Thoracic aorta (tissue), 2 donors: Measurements from ENCODE around the gene MAP3K4. TPM values are rescaled to one million over a fixed set of nuclear protein-coding genes. Genes with fewer than 3 reads are reported as not detected.

ENCODE experiments used
- ATAC-seq: fragments of 150-250 bp; one replicate; pipeline ENCODE4 v1.8.0; 2017; ENCODE audit warnings: low read depth; ENCODE audit not compliant: insufficient number of reproducible peaks, low FRiP score
- DNase-seq: peaks from one replicate; pipeline ENCODE4 v3.0.0-alpha.2; 2020; ENCODE audit warnings: low spot score
- H3K27ac ChIP-seq, 2 donors: fragments of 200-600 bp; sonication (generic); 1 replicate in 1 of 2; 2 replicates in 1 of 2; pipeline ENCODE4 v1.5.1; 2016; ENCODE audit warnings: mild to moderate bottlenecking in 2 of 2, moderate library complexity in 2 of 2
- H3K27me3 ChIP-seq: fragments of 200-600 bp; sonication (generic); replicated peaks from 2 replicates; pipeline ENCODE4 v1.6.0; 2016; ENCODE audit warnings: mild to moderate bottlenecking; ENCODE audit not compliant: insufficient read depth
- H3K36me3 ChIP-seq: fragments of 200-600 bp; sonication (generic); one replicate; pipeline ENCODE4 v1.5.1; 2016
- H3K4me1 ChIP-seq, 2 donors: fragments of 200-600 bp; sonication (generic); 1 replicate in 1 of 2; 2 replicates in 1 of 2; pipeline versions ENCODE4 v1.5.1 to v1.6.0; 2016; ENCODE audit warnings: low read depth in 2 of 2, mild to moderate bottlenecking in 1 of 2; ENCODE audit not compliant: control insufficient read depth in 1 of 2
- H3K4me3 ChIP-seq: fragments of 200-600 bp; sonication (generic); 2 replicates; pipeline ENCODE4 v1.5.1; 2016; ENCODE audit warnings: mild to moderate bottlenecking
- H3K9me3 ChIP-seq: fragments of 200-600 bp; sonication (generic); 2 replicates; pipeline ENCODE4 v1.5.1; 2016
- total RNA-seq, 2 donors: library from RNA; depleted of rRNA; stranded (reverse); fragments of >200 nt; gene quantifications; one replicate each; pipeline versions ENCODE4 v1.1.0 to v1.2.3, GENCODE V29; 2016
- TF ChIP-seq, protein P1 (sequence below): fragments of 200-600 bp; sonication (generic); IDR thresholded peaks from one replicate; pipeline ENCODE4 v1.5.1; 2019; ENCODE audit warnings: antibody characterized with exemption

The MAP3K4 gene
- total RNA-seq, 2 donors from 2014 or later, result 22.6 to 25.3 TPM

DNA sequence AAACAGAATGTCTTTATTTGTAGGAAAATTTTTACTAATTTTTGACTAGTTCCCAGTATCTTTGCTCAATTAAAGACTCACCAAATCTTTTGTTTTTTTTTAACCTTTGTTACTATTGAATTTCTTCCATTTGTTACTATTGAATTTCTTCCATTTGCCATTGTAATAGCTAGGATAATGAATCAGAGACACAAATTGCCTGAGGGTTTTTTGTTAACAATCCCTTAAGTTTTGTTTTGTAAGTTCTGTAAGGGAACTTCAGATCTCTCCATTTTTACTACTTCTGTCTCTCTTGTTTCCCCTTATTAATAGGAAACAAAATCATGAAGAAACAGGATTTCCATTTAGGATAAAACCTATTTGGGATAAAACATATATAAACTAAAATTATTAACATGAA lies 104.3 kb downstream of the MAP3K4 start:
- Histone ChIP-seq H3K9me3 (no peaks in the 10 kb centered on the region), H3K27ac (no peak overlapping the region), H3K4me3 (no peak overlapping the region), H3K36me3 (peaks cover 19% of the 10 kb centered on the region), H3K4me1 (no peaks in the 10 kb centered on the region), H3K27me3 (no peaks in the 10 kb centered on the region)
- DNase-seq (no peak), ATAC-seq (no peak)
- TF ChIP-seq, protein P1, sequence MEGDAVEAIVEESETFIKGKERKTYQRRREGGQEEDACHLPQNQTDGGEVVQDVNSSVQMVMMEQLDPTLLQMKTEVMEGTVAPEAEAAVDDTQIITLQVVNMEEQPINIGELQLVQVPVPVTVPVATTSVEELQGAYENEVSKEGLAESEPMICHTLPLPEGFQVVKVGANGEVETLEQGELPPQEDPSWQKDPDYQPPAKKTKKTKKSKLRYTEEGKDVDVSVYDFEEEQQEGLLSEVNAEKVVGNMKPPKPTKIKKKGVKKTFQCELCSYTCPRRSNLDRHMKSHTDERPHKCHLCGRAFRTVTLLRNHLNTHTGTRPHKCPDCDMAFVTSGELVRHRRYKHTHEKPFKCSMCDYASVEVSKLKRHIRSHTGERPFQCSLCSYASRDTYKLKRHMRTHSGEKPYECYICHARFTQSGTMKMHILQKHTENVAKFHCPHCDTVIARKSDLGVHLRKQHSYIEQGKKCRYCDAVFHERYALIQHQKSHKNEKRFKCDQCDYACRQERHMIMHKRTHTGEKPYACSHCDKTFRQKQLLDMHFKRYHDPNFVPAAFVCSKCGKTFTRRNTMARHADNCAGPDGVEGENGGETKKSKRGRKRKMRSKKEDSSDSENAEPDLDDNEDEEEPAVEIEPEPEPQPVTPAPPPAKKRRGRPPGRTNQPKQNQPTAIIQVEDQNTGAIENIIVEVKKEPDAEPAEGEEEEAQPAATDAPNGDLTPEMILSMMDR, result no peak

DNA sequence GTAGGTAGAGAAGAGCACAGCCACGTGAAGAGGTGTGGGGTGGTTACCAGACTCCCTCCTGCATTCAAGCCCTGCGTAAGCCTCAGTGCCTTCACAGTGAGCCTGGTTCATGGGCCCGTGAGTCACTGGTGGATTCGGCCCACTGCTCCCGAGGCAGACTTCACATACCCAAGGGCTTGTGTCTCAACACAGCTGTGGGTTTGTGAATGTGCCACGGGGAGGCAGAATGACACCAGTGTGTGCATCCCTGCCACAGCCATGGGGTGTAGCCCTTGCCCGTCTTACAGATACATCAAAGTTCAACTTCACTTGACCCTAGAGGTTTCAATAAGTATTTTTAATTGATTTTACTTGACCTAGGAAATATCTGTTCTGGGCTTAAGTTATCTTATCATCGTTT lies 108.5 kb downstream of the MAP3K4 start:
- ATAC-seq (no peak), DNase-seq (no peak)
- no peaks in the 10 kb centered on the region for H3K27me3 ChIP-seq
- H3K4me3 ChIP-seq, result no peak overlapping the region
- H3K36me3 ChIP-seq, result peaks cover 21% of the 10 kb centered on the region
- H3K27ac ChIP-seq, result no peak overlapping the region
- H3K9me3 ChIP-seq, result no peaks in the 10 kb centered on the region
- TF ChIP-seq, protein P1, result no peak
- no peaks in the 10 kb centered on the region for H3K4me1 ChIP-seq

DNA sequence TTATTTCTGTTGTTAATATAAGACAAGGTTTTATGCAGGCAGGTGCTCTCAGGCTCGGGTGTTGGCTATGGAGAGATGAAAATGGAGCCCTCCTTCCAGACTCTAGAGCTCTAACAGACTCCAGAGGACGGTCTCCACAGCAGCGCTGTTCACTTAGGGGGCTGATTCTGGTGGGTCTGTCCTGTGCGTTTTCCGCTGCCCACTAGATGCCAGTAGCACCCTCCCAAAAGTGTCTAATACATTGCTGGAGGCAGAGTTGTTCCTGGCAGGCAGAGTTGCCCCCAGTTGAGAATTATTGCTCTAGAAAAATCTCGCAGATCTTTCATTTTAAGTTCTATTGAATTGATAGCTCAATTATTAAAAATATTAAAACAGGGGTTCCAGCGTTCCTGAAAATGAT lies 109.9 kb downstream of the MAP3K4 start:
- no peak for DNase-seq
- no peak for ATAC-seq
- peaks cover 0 to 7% of the 10 kb centered on the region in 2 donors for H3K4me1 ChIP-seq
- no peak overlapping the region for H3K4me3 ChIP-seq
- TF ChIP-seq, protein P1, result no peak
- peaks cover 15% of the 10 kb centered on the region for H3K36me3 ChIP-seq
- H3K27ac ChIP-seq, result no peak overlapping the region
- no peaks in the 10 kb centered on the region for H3K27me3 ChIP-seq
- no peaks in the 10 kb centered on the region for H3K9me3 ChIP-seq

DNA sequence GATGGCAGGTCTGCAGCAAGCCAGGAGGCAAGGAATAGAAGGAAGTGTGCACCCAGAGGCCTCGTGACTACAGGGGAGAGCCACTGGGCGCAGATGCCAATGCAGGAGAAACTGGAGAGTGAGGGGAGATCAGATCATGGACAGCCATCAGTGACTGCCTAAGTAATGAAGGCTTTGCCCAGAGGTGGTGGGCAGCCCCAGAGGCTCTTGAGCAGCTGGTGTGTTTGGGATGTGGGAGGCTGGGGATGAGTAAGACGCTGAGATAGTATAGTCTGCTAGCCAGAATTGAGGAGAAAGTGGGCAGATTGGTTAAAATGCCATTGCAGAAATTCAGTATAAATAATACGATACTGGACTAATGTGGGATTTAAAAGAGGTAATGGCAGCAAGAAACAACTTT lies 111.9 kb downstream of the MAP3K4 start:
- ATAC-seq, result no peak
- Histone ChIP-seq H3K27ac (no peak overlapping the region), H3K36me3 (peaks cover 21% of the 10 kb centered on the region), H3K4me1 (peaks cover 0 to 8% of the 10 kb centered on the region in 2 donors), H3K4me3 (no peak overlapping the region), H3K27me3 (no peaks in the 10 kb centered on the region), H3K9me3 (no peaks in the 10 kb centered on the region)
- TF ChIP-seq, protein P1, result no peak
- no peak for DNase-seq

DNA sequence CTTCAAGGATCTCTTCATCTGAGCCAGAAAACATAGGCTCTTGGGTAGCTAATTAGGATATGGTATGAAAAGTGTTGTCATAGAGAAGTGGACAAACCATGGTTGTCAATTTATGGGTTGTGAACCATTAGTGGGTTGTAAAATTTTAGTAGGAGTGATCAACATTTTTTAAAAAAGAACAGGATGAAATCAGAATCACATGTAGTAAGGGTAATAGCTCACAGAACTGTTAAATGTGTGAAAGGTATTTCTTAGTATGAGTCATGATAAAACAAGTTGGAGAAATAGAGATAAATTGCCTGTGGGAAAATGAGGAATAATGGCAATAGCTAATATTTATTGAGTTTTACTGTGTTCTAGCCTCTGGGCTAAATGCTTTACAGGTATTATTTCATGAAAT lies 113.4 kb downstream of the MAP3K4 start:
- Histone ChIP-seq H3K27me3 (no peaks in the 10 kb centered on the region), H3K27ac (no peak overlapping the region), H3K36me3 (peaks cover 28% of the 10 kb centered on the region), H3K9me3 (no peaks in the 10 kb centered on the region), H3K4me3 (no peak overlapping the region), H3K4me1 (peaks cover 0 to 8% of the 10 kb centered on the region in 2 donors)
- DNase-seq (no peak), ATAC-seq (no peak)
- TF ChIP-seq, protein P1, result no peak
